Activated CD8-positive, alpha-beta memory T cell treated with anti-CD3 and anti-CD28 coated beads, Interleukin-2, amount 10 ng/mL, durations not matched to agents 7 days and 5 days (primary cell): ENCODE measurements around the gene RPL10A. TPM values are rescaled to one million over a fixed set of nuclear protein-coding genes. Genes with fewer than 3 reads are reported as not detected.
A peak's percentile ranks its signal among the peaks of the same experiment; 100 is the strongest.

Experiments used
- ATAC-seq: fragments of 150-1000 bp; cut with Tn5 transposase; one replicate; pipeline ENCODE4 v1.10.0; 2021; ENCODE audit warnings: moderate library complexity
- CTCF ChIA-PET: fragments of 350-600 bp; sonication (Branson Sonifier 250); formaldehyde crosslinking; loops from one replicate; lab custom pipeline; 2021; ENCODE audit warnings: antibody characterized with exemption; lab: Charles Lee
- DNase-seq: peaks from one replicate; pipeline ENCODE4 v3.0.0-alpha.2; 2020
- H3K27ac Mint-ChIP-seq: one replicate; pipeline ENCODE4 v1.8.0; 2021; ENCODE audit warnings: mild to moderate bottlenecking, mixed read lengths
- H3K27me3 Mint-ChIP-seq: one replicate; pipeline ENCODE4 v1.8.0; 2021; ENCODE audit warnings: mixed read lengths
- H3K36me3 Mint-ChIP-seq: one replicate; pipeline ENCODE4 v1.8.0; 2021; ENCODE audit warnings: mild to moderate bottlenecking, mixed read lengths
- H3K4me1 Mint-ChIP-seq: one replicate; pipeline ENCODE4 v1.8.0; 2021; ENCODE audit warnings: mixed read lengths
- H3K4me3 Mint-ChIP-seq: one replicate; pipeline ENCODE4 v1.8.0; 2021; ENCODE audit warnings: mild to moderate bottlenecking, moderate library complexity, mixed read lengths
- H3K9me3 Mint-ChIP-seq: one replicate; pipeline ENCODE4 v1.8.0; 2022; ENCODE audit warnings: low read depth, mixed read lengths
- total RNA-seq, 2 experiments: library from RNA; stranded (reverse); gene quantifications; one replicate each; pipeline ENCODE4 v1.2.3, GENCODE V29; 2021

Gene RPL10A
- total RNA-seq, 2 experiments from 2014 or later: 1,163 to 1,382 TPM

DNA sequence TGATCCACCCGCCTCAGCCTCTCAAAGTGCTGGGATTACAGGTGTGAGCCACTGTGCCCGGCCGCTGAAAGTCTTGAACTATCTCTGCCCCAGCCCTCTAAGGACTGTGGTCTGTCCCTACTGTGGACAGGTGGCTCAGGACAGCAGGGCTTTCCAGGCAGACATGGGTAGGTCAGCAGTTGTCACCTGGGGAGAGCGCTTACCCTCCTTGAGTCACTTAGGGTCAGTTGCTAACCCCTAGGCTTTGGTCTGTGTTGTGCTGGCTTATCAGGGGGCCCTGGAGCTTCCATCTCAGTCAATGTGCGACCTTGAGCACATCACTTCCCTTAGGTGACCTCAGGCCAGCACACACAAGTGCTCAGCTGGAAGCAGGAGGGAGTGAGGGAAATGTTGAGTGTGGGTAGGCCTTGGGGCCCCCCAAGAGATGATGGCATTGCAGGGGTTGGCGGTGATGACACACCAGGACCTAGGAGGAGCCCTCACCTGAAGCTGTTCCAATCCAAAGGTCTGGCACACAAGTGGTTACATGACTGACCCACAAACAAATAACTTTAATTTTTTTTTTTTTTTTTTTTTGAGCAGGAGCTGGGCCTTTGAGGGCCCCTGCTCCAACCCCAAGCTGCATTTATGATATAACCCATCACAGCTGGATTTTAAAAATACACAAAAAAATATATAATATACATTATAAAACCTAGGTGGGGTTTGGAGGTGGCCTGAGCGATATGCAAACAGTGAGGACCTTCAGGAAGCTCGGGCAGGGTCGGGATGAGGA lies 5.1 kb downstream of the RPL10A start:
- Mint-ChIP-seq H3K27ac (peak overlapping the region; percentile 45), H3K36me3 (peaks cover 47% of the 10 kb centered on the region), H3K4me1 (peaks cover 37% of the 10 kb centered on the region), H3K27me3 (no peaks in the 10 kb centered on the region), H3K4me3 (no peak overlapping the region), H3K9me3 (no peaks in the 10 kb centered on the region)
- CTCF ChIA-PET: interaction anchor here (0.7 to 3.3 kb wide), 9 partner anchors 8 to 263 kb away, joined by 3 to 18 read pairs (median 4); partner anchors contain the start of genes DEF6, FANCE and PPARD
- no peak for DNase-seq
- no peak for ATAC-seq

- H3K4me3 Mint-ChIP-seq: no peak overlapping the region
- no peak overlapping the region for H3K27ac Mint-ChIP-seq
- no peak for DNase-seq
- CTCF ChIA-PET: interaction anchor here (0.7 to 1.6 kb wide), 6 partner anchors 8 to 262 kb away, joined by 3 to 4 read pairs (median 4); partner anchors contain the start of genes FANCE and PPARD
- peaks cover 42% of the 10 kb centered on the region for H3K36me3 Mint-ChIP-seq
- no peak for ATAC-seq
- H3K27me3 Mint-ChIP-seq: no peaks in the 10 kb centered on the region
- peaks cover 37% of the 10 kb centered on the region for H3K4me1 Mint-ChIP-seq
- H3K9me3 Mint-ChIP-seq: no peaks in the 10 kb centered on the region
These were observed 5.6 kb downstream of the RPL10A start for GRCh38 chr6:35473850-35474130.

DNA sequence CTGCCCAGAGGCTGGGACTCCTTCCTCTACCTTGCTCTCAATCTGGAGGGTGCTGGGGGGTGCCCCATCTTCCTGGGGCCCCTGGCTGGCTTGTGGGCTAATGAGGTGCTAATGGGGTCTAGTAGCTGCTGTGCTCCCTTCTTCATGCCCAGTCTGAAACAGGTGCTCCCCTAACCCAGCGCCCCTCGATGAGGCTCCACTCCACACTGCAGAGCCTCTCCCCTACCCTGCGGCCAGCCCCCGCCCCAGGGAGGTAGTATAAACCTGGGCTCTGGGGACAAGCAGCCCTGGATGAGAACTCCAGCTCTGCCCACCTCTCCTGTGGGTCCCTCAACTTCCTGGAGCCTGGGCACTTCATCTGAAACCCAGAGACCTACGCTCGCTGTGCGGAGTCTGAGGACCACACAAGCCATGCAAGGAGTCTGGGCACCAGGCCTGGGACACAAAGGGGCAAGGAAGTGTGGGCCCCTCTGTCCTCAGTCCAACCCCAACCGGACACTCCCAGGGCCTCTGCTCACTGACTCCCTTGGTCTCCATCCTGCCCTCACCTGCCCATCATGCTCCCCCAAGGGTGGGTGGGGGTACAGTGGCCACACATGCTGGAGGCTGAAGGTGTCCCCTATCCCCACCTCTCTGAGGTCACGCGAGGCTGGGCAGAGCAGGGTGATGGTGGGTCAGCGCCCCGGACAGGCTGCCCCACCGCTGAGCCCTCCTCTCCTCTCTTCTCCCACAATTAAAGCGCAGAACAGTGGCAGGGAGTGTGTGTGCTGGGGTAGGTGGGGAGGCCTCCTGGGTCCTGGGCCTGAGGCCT lies 6.1 kb downstream of the RPL10A start:
- Mint-ChIP-seq H3K36me3 (peaks cover 37% of the 10 kb centered on the region), H3K4me3 (no peak overlapping the region), H3K27ac (no peak overlapping the region), H3K4me1 (peaks cover 36% of the 10 kb centered on the region), H3K9me3 (no peaks in the 10 kb centered on the region), H3K27me3 (no peaks in the 10 kb centered on the region)
- ATAC-seq: peak; percentile 13
- no peak for DNase-seq
- CTCF ChIA-PET: interaction anchor here (0.7 to 1.6 kb wide), 6 partner anchors 7 to 262 kb away, joined by 3 to 4 read pairs (median 4); partner anchors contain the start of genes FANCE and PPARD

DNA sequence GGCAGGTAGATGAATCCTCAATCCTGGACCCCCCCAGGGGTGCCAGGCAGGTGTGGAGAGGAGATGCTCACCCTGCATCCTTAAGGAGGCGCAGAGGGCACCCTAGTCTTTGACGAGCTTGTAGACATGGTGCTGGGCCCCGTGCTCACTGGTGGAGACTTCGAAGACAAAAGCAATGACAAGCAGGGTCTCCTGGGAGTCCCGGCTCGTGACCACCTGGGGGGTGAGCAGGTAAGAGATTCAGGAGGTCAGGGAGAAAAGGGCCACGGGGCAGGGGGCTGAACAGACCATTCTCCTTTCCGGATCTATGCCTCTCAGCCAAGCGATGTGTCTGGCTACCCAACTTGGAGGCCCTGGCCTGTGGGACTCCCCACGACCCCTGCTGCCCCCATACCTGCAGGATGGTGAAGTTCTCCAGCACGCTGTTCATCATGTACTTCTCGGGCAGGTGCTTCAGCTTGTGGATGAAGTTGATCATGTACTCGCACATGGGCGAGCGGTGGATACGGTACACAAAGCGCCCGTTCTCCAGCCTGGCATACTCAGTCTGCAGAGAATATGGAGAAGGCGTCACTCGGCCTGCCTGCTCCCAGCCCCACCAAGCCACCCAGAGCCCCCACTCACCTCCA lies 6.9 kb downstream of the RPL10A start:
- H3K27ac Mint-ChIP-seq: no peak overlapping the region
- H3K4me1 Mint-ChIP-seq: peaks cover 29% of the 10 kb centered on the region
- H3K27me3 Mint-ChIP-seq: no peaks in the 10 kb centered on the region
- H3K4me3 Mint-ChIP-seq: no peak overlapping the region
- DNase-seq (no peak), ATAC-seq (no peak)
- H3K9me3 Mint-ChIP-seq: no peaks in the 10 kb centered on the region
- peaks cover 30% of the 10 kb centered on the region for H3K36me3 Mint-ChIP-seq
- CTCF ChIA-PET: interaction anchor here (1.6 kb wide), 1 partner anchor 48 kb away, joined by 4 read pairs; no protein-coding TSS in a partner anchor

DNA sequence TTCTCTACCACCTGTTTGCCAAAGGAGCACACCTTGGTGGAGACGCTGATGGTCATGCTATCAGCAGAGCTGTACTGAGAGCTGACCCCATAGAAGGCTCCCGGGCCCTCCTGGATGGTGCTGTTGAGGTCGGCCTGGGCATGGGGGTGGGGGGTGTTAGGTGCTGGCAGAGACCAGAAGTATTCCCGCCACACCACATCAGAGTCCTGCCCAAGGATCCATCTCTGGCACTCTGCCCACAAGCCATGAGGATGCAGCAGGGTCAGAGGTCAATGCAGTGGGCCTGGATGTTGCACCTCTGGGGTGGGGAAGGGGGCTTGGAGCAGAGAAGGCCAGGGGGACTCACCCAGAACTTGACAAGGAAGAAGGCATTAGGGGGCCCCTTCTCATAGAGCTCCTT lies 7.4 kb downstream of the RPL10A start:
- Mint-ChIP-seq H3K4me1 (peaks cover 24% of the 10 kb centered on the region), H3K27ac (no peak overlapping the region), H3K36me3 (peaks cover 25% of the 10 kb centered on the region), H3K4me3 (no peak overlapping the region), H3K9me3 (no peaks in the 10 kb centered on the region), H3K27me3 (no peaks in the 10 kb centered on the region)
- CTCF ChIA-PET: interaction anchor here (1.6 kb wide), 1 partner anchor 47 kb away, joined by 4 read pairs; no protein-coding TSS in a partner anchor
- DNase-seq: no peak
- ATAC-seq: no peak

DNA sequence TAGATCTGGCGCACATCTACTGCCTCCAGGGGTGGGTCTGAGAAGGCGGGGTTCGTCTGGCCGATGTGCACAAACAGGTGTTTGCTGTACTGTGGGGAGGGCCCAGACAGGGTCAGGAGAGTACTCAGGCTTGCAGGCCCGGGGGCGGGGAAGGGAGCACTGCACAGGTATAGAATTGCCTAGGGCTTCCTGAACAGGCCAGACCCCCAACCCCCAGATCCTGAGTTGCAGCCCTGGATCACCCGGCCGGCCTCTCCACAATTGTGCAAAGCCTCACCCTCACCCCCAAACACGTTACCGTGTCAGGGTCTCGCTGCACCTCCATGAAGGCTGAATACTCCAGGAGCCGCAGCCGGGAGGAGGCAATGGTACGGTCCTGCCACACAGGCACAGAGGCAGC lies 7.8 kb downstream of the RPL10A start:
- Mint-ChIP-seq H3K27me3 (no peaks in the 10 kb centered on the region), H3K36me3 (peaks cover 21% of the 10 kb centered on the region), H3K4me1 (peaks cover 20% of the 10 kb centered on the region), H3K4me3 (no peak overlapping the region), H3K27ac (no peak overlapping the region), H3K9me3 (no peaks in the 10 kb centered on the region)
- CTCF ChIA-PET: interaction anchor here (1.6 to 1.7 kb wide), 2 partner anchors 8 to 47 kb away, joined by 3 to 4 read pairs; partner anchors contain the start of gene RPL10A
- DNase-seq: no peak
- ATAC-seq: no peak

GRCh38 chr6:35477028-35477427 lies 8.8 kb downstream of the RPL10A start:
- no peak overlapping the region for H3K4me3 Mint-ChIP-seq
- H3K4me1 Mint-ChIP-seq: peaks cover 10% of the 10 kb centered on the region
- no peak for ATAC-seq
- no peaks in the 10 kb centered on the region for H3K27me3 Mint-ChIP-seq
- H3K9me3 Mint-ChIP-seq: no peaks in the 10 kb centered on the region
- no peak overlapping the region for H3K27ac Mint-ChIP-seq
- H3K36me3 Mint-ChIP-seq: peaks cover 10% of the 10 kb centered on the region
- CTCF ChIA-PET: interaction anchor here (0.9 to 1.7 kb wide), 3 partner anchors 9 to 15 kb away, joined by 3 read pairs; partner anchors contain the start of gene RPL10A
- no peak for DNase-seq

- Mint-ChIP-seq H3K36me3 (peaks cover 5% of the 10 kb centered on the region), H3K27me3 (no peaks in the 10 kb centered on the region), H3K9me3 (no peaks in the 10 kb centered on the region), H3K4me1 (peaks cover 4% of the 10 kb centered on the region), H3K27ac (no peak overlapping the region), H3K4me3 (no peak overlapping the region)
- ATAC-seq (no peak), DNase-seq (no peak)
- CTCF ChIA-PET: interaction anchor here (0.9 to 1.7 kb wide), 4 partner anchors 9 to 14 kb away, joined by 3 to 4 read pairs (median 3); partner anchors contain the start of gene RPL10A
These were observed 9.5 kb downstream of the RPL10A start for GRCh38 chr6:35477551-35478179.

- CTCF ChIA-PET: interaction anchor here (0.9 to 1.1 kb wide), 2 partner anchors 9 to 12 kb away, joined by 3 to 4 read pairs; no protein-coding TSS in a partner anchor
- DNase-seq (no peak), ATAC-seq (no peak)
- Mint-ChIP-seq H3K36me3 (peaks cover 3% of the 10 kb centered on the region), H3K9me3 (no peaks in the 10 kb centered on the region), H3K4me1 (peaks cover 4% of the 10 kb centered on the region), H3K4me3 (no peak overlapping the region), H3K27me3 (no peaks in the 10 kb centered on the region), H3K27ac (no peak overlapping the region)
These were observed 10.1 kb downstream of the RPL10A start for GRCh38 chr6:35478259-35478658.

- H3K27me3 Mint-ChIP-seq: no peaks in the 10 kb centered on the region
- H3K9me3 Mint-ChIP-seq: no peaks in the 10 kb centered on the region
- DNase-seq (no peak), ATAC-seq (no peak)
- CTCF ChIA-PET: no interaction called here
- H3K27ac Mint-ChIP-seq: no peak overlapping the region
- H3K4me3 Mint-ChIP-seq: no peak overlapping the region
- H3K4me1 Mint-ChIP-seq: peaks cover 2% of the 10 kb centered on the region
- H3K36me3 Mint-ChIP-seq: no peaks in the 10 kb centered on the region
These were observed 12.0 kb downstream of the RPL10A start for GRCh38 chr6:35480176-35480575.

DNA sequence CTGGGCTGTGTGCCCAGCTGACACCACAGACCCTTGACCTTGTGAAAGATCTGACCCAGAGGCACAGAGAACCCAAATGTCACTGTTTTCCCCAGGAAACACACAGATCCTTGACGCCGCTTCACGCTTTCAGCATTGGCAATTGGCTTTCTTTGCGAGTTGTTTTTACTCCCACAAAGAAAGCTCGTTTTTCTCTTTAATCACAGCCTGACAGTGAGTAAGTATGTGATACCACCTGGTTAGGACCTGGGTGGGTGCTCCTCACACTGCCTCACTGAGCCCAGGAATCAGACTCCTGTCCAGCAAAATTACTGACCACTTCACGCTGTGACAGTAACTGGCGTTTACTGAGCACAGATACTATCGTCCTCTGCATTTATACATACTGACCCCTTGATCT lies 13.0 kb downstream of the RPL10A start:
- CTCF ChIA-PET: interaction anchor here (0.8 to 1.3 kb wide), 3 partner anchors 10 to 71 kb away, joined by 3 to 5 read pairs (median 3); no protein-coding TSS in a partner anchor

GRCh38 chr6:35483062-35483461 lies 14.9 kb downstream of the RPL10A start:
- Mint-ChIP-seq H3K27ac (no peak overlapping the region), H3K4me3 (no peak overlapping the region), H3K36me3 (no peaks in the 10 kb centered on the region), H3K4me1 (peaks cover 4% of the 10 kb centered on the region), H3K9me3 (no peaks in the 10 kb centered on the region), H3K27me3 (no peaks in the 10 kb centered on the region)
- CTCF ChIA-PET: interaction anchor here (0.7 kb wide), 1 partner anchor 69 kb away, joined by 3 read pairs; no protein-coding TSS in a partner anchor
- DNase-seq (no peak), ATAC-seq (no peak)

More for the DNA sequence above, 13.0 kb downstream of the RPL10A start:
- no peak overlapping the region for H3K4me3 Mint-ChIP-seq
- H3K36me3 Mint-ChIP-seq: no peaks in the 10 kb centered on the region
- H3K27me3 Mint-ChIP-seq: no peaks in the 10 kb centered on the region
- DNase-seq (no peak), ATAC-seq (no peak)
- H3K9me3 Mint-ChIP-seq: no peaks in the 10 kb centered on the region
- H3K4me1 Mint-ChIP-seq: peaks cover 2% of the 10 kb centered on the region
- H3K27ac Mint-ChIP-seq: no peak overlapping the region
